Measurements from ENCODE around the gene SGMS1.

SGMS1 gene

DNA sequence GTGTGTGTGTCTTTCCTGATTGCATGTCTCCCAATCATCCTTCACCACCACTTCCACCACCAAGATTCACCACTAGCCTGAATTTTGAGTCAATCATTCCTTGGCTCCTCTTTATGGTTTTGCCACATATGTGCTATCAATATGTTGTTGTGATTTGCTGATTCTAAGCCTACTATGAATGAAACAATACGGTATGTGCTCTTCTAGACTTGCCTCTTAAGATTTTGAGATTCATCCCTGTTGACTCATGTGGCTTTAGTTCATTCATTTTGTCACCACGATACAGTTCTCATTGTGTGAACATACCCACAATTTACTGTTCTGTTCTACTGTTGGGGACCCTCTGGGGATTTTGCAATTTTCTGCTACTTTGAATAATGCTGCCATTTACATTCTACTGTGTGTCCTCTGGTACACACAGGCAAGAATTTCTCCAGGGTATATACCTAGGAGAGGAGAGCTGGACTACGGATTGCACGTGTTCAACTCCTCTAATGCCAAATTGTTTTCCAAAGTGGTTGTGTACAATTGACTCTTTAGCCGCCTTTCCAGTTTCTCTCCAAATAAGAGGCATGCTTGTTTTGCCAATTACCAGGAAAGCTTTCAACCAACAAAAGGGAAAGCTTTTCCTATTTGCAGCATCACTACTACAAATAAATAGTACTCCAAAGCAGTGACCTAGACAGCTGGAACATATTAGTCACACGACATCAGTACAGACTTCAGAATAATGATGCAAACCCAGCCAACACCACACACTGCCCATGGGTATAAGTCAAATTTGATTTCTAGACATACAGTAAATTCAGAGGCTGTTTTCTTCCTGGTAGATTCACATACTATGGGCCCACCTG is 30.0 kb downstream of the SGMS1 start:
- TF ChIP-seq, protein P1, sequence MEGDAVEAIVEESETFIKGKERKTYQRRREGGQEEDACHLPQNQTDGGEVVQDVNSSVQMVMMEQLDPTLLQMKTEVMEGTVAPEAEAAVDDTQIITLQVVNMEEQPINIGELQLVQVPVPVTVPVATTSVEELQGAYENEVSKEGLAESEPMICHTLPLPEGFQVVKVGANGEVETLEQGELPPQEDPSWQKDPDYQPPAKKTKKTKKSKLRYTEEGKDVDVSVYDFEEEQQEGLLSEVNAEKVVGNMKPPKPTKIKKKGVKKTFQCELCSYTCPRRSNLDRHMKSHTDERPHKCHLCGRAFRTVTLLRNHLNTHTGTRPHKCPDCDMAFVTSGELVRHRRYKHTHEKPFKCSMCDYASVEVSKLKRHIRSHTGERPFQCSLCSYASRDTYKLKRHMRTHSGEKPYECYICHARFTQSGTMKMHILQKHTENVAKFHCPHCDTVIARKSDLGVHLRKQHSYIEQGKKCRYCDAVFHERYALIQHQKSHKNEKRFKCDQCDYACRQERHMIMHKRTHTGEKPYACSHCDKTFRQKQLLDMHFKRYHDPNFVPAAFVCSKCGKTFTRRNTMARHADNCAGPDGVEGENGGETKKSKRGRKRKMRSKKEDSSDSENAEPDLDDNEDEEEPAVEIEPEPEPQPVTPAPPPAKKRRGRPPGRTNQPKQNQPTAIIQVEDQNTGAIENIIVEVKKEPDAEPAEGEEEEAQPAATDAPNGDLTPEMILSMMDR (IDR thresholded peaks at IDR 0.05): no peak
- TF ChIP-seq ZFX (IDR thresholded peaks at IDR 0.05; ENCODE audit: borderline replicate concordance): no peak
- H3K27ac ChIP-seq: no peak overlapping the region

DNA sequence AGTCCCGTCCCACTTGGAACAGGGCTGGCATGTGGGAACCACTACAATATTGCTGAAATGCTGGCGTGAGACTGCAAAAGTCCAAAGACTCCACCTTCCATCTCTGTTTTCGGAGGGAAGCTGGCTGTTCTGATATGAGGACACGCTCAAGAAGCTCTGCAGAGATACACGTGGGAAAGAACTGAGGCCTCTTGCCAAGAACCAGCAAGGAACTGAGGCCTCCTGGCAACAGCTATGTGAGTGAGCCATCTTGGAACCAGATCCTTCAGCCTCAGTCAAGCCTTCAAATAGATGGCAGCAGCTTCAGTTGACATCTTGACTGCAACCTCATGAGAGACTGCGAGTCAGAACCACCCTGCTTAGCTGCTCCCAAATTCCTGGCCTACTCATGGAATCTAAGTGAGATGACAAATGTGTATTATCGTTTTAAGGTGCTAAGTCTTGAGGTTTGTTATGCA is 30.8 kb downstream of the SGMS1 start:
- TF ChIP-seq ZFX (IDR thresholded peaks at IDR 0.05; ENCODE audit: borderline replicate concordance): no peak
- TF ChIP-seq, protein P1 (IDR thresholded peaks at IDR 0.05): no peak
- H3K27ac ChIP-seq: no peak overlapping the region

DNA sequence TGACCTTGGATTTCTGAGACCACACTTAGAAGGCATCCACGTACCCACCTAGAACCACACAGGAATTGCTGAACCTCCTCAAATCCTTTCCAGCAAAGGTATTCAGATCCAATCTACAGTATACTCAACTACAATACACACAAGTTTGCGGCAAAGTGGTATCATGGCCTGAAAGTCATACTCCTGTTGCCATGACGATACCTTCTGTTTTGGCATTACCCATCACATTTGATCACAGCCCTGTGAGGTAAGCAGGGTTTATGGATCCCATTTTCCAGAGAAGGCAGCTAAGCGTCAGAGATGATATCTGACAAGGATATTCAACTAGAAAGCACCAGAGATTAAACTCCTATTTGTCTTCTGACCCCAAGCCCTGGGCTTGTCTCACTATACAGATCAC is 32.8 kb downstream of the SGMS1 start:
- no peak overlapping the region for H3K27ac ChIP-seq
- TF ChIP-seq ZFX (IDR thresholded peaks at IDR 0.05; ENCODE audit: borderline replicate concordance): no peak
- TF ChIP-seq, protein P1 (IDR thresholded peaks at IDR 0.05): no peak

DNA sequence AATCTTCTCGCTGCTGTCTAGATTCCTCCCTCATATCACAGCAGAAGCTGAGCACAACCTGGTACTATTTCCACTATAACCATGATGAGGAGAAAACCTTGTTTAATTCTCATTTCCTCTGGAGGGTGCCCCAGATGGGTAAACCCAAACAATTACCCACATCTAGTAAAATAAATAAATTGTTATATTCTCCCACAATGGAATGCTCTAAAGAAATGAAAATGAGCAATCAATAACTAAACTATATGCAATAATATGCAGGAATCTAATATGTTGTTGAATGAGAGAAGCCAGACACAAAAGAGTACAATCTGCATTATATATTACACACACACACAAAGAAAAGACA is 37.0 kb downstream of the SGMS1 start:
- TF ChIP-seq ZFX (IDR thresholded peaks at IDR 0.05; ENCODE audit: borderline replicate concordance): no peak
- TF ChIP-seq, protein P1 (IDR thresholded peaks at IDR 0.05): no peak
- no peak overlapping the region for H3K27ac ChIP-seq

DNA sequence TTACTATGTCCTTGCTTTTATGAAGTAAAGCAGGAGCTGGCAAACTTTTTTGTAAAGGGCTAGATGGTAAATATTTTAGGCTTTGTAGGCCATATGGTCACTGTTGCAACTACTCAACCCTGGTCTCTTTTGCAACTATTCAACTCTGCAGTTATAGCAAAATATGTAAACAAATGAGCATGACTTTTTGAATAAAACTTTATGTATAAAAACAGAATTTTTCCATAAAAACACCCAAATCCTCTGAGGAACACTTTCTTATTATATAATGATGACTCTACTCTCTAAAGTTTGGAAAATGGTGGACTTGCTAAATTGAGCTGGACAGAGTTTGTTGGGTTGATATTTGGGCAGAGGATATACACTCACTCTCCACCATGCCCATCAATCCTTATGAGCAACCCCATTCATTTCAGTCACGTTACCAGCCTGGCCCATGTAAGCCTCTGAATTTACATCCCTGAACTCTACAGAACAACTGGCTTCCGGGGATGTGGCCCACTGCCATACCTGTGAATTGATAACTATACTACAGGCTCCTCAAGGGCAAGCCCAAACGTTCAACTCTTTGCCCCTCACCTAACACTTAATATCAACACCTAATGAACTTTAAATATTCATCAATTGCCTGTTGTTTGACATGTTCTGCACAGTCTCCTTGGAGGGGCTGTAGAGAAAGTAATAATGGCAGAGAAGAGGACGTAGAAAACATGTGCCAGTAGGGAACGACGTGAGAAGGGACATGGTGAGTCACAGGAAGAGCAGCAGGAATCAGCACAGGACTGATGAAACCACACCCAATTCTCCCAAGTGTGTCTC is 37.6 kb downstream of the SGMS1 start:
- no peak overlapping the region for H3K27ac ChIP-seq
- TF ChIP-seq ZFX (IDR thresholded peaks at IDR 0.05; ENCODE audit: borderline replicate concordance): no peak
- TF ChIP-seq, protein P1 (IDR thresholded peaks at IDR 0.05): no peak

DNA sequence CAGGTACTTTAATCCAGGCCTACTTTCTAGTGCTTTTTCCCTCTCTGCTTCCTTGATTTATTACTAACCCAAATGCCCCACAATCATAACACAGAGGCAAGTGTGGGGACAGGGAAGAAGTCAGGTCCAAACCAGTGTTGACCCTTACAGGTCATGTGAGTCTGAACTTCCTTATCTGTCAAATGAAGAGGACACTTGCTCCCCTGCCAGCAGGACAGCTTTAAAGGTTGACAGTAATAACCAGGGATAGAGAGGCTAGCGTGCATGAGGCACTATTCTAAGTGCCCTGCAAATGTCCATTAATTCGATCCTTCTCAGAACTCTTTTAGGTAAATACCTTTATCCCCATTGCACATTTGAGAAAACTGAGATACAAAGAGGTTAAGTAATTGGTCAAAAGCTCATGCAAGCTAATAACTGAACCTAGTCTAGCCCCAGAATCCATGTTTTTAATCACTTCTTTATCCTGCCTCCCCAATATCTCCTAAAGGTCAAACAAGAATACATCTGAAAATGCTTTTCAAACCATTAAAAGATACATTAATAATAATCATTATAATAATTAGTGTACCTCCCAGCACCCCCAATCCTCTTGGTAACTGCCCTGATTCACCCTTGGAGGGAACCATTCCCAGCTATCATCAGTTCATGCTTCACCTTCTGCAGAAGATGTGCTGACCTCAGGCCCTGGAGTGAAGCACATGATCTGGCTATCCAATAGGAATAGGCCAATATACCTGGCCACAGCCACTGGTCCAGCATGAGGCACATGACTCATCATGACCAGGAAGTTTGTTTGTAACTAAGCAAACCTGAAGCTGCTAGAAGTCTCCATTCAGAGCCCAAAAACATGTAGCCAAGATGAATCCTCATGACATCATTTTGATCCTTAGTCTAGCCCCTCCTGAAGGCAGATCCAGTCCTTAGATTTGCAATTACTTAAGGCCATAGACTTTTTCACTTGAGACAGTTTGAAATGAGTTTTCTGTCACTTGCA is 40.7 kb downstream of the SGMS1 start:
- no peak overlapping the region for H3K27ac ChIP-seq
- TF ChIP-seq, protein P1 (IDR thresholded peaks at IDR 0.05): no peak
- no peak for TF ChIP-seq ZFX (IDR thresholded peaks at IDR 0.05; ENCODE audit: borderline replicate concordance)
